ENCODE results near the gene CHRNG. TPM values are rescaled to one million over a fixed set of nuclear protein-coding genes. Genes with fewer than 3 reads are reported as not detected.

The CHRNG gene
- total and polyA plus RNA-seq, 4 experiments from 2014 or later = not detected

DNA sequence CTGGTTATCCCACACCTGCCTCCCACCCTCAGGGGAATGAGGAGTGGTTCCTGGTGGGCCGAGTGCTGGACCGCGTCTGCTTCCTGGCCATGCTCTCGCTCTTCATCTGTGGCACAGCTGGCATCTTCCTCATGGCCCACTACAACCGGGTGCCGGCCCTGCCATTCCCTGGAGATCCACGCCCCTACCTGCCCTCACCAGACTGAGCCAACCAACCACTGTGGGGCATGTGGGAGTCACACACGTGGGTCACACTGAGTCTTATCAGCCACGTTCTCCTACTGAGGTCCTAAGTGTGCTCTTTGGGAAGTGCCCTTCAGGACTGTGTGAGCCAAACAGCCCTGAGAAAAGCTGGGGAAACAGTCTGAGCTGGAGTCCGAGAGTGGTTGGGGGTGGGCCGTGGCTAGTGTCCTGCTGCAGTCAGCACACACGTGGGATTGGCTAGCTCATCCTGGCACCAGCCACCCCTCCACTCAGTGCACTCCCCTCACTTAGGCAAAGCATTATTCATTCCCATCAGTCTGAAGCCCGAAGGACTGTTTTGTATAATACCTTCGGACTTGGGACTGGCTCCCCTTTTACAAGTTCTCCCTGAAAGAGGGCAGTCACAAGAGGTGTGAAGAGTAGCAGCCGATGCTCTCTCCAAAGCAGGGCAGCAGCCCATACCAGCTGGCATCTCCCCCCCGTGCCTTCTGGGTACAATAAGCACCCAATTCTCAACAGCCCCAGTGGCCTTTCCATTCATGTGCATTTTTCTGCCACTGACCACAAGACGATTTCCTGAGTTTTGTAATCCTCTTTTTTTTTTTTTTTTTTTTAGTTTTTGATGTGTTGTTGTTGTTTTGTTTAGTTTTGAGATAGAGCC lies 6.3 kb downstream of the CHRNG start:
- H3K9me3 ChIP-seq (ENCODE audit: control insufficient read depth in 1 of 2, low read length in 2 of 2) = no peaks in the 10 kb centered on the region
- ChIA-PET POLR2A (ENCODE audit: partially characterized antibody) (no interaction called here), CTCF (ENCODE audit: partially characterized antibody) (no interaction called here)
- no peaks in the 10 kb centered on the region for H3K27me3 ChIP-seq (ENCODE audit: insufficient read depth, low read length)
- peaks cover 21 to 35% of the 10 kb centered on the region in 2 donors for H3K36me3 Mint-ChIP-seq
- H3K4me3 ChIP-seq (ENCODE audit: low read length in 2 of 2) = no peak overlapping the region
- no peak overlapping the region for H3K27ac Mint-ChIP-seq
- intact Hi-C loops (cut with micrococcal nuclease) = no loop called here
- H3K27me3 Mint-ChIP-seq = no peaks in the 10 kb centered on the region
- H3K9me3 Mint-ChIP-seq = no peaks in the 10 kb centered on the region
- DNase-seq = no peak
- peaks cover 33 to 68% (median 48%) of the 10 kb centered on the region in 4 donors for H3K4me1 Mint-ChIP-seq
- H3K4me3 Mint-ChIP-seq = no peak overlapping the region
- H3K4me1 ChIP-seq (ENCODE audit: insufficient read depth, low read length) = peaks cover 34% of the 10 kb centered on the region
- no peak overlapping the region for H3K27ac ChIP-seq (ENCODE audit: low read depth, low read length)
- peaks cover 4% of the 10 kb centered on the region for H3K36me3 ChIP-seq (ENCODE audit: insufficient read depth, low read length)

DNA sequence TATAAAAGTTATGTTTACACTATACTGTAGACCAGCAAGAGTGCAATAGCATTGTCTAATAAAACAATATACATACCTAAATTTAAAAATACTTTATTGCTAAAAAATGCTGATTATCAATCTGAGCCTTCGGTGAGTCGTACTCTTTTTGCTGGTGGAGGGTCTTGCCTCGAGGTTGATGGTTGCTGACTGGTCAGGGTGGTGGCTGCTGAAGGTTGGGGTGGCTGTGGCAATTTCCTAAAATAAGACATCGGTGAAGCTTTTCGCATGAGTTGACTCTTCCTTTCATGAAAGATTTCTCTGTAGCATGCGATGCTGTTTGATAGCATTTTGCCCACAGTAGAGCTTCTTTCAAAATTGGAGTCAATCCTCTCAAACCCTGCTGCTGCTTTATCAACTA lies 8.5 kb downstream of the CHRNG start:
- intact Hi-C loops (cut with micrococcal nuclease) = no loop called here
- CTCF ChIA-PET (ENCODE audit: partially characterized antibody) = no interaction called here

DNA sequence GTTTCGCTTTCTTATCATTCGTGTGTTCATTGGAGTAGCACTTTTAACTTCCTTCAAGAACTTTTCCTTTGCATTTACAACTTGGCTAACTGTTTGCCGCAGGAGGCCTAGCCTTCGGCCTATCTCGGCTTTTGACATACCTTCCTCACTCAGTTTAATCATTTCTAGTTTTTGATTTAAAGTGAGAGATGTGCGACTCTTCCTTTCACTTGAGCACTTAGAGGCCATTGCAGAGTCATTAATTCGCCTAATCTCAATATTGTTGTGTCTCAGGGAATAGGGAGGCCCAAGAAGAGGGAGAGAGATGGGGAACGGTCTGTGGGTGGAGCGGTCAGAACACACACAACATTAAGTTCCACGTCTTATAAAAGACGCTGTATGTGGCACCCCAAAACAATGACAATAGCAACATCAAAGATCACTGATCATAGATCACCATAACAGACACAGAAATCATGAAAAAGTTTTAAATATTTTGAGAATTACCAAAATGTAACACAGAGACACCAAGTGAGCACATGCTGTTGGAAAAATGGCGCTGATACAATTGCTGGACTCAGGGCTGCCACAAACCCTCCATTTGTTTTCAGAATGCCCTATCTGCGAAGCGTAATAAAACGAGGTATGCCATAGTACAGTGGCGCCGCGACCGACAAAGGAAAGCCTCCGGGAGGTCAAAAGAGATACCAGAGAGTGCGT lies 10.3 kb downstream of the CHRNG start:
- peaks cover 4% of the 10 kb centered on the region for H3K36me3 ChIP-seq (ENCODE audit: insufficient read depth, low read length)
- H3K9me3 ChIP-seq (ENCODE audit: control insufficient read depth in 1 of 2, low read length in 2 of 2) = no peaks in the 10 kb centered on the region
- no peak for DNase-seq
- H3K27ac ChIP-seq (ENCODE audit: low read depth, low read length) = peak overlapping the region; percentile 94
- Mint-ChIP-seq H3K36me3 (peaks cover 26 to 55% of the 10 kb centered on the region in 2 donors), H3K9me3 (no peaks in the 10 kb centered on the region), H3K27ac (peak overlapping the region; percentile 96 to 100 (median 99)), H3K4me3 (peak overlapping the region; percentile 99 to 100 (median 100)), H3K4me1 (peaks cover 58 to 87% (median 74%) of the 10 kb centered on the region in 4 donors), H3K27me3 (no peaks in the 10 kb centered on the region)
- peaks cover 69% of the 10 kb centered on the region for H3K4me1 ChIP-seq (ENCODE audit: insufficient read depth, low read length)
- peak overlapping the region; percentile 79 to 80 for H3K4me3 ChIP-seq (ENCODE audit: low read length in 2 of 2)
- ChIA-PET POLR2A (ENCODE audit: partially characterized antibody) (interaction anchor here (0.6 to 1.6 kb wide), 5 partner anchors 13 to 1086 kb away, joined by 3 to 6 read pairs (median 3); partner anchors contain the start of genes NCL and PRSS56), CTCF (ENCODE audit: partially characterized antibody) (interaction anchor here (0.9 to 1.5 kb wide), 2 partner anchors 28 to 56 kb away, joined by 3 to 6 read pairs; no protein-coding TSS in a partner anchor)
- no peaks in the 10 kb centered on the region for H3K27me3 ChIP-seq (ENCODE audit: insufficient read depth, low read length)
- intact Hi-C loops (cut with micrococcal nuclease) = loop anchor here (1.0 to 5.0 kb wide), 4 partner anchors 28 to 1038 kb away; partner anchors contain the start of genes GIGYF2 and PDE6D

More for the DNA sequence above, 8.5 kb downstream of the CHRNG start:
- H3K36me3 Mint-ChIP-seq = peaks cover 25 to 47% of the 10 kb centered on the region in 2 donors
- no peaks in the 10 kb centered on the region for H3K27me3 Mint-ChIP-seq
- no peaks in the 10 kb centered on the region for H3K9me3 ChIP-seq (ENCODE audit: control insufficient read depth in 1 of 2, low read length in 2 of 2)
- H3K4me1 Mint-ChIP-seq = peaks cover 45 to 81% (median 63%) of the 10 kb centered on the region in 4 donors
- no peak overlapping the region for H3K4me3 ChIP-seq (ENCODE audit: low read length in 2 of 2)
- H3K4me3 Mint-ChIP-seq = peak overlapping the region in 3 of 8 donors; percentile 21 to 53 (median 35)
- H3K27ac ChIP-seq (ENCODE audit: low read depth, low read length) = no peak overlapping the region
- POLR2A ChIA-PET (ENCODE audit: partially characterized antibody) = no interaction called here
- H3K4me1 ChIP-seq (ENCODE audit: insufficient read depth, low read length) = peaks cover 51% of the 10 kb centered on the region
- peak overlapping the region in 4 of 7 donors; percentile 3 to 61 (median 36) for H3K27ac Mint-ChIP-seq
- no peaks in the 10 kb centered on the region for H3K9me3 Mint-ChIP-seq
- H3K36me3 ChIP-seq (ENCODE audit: insufficient read depth, low read length) = peaks cover 4% of the 10 kb centered on the region
- no peak for DNase-seq
- no peaks in the 10 kb centered on the region for H3K27me3 ChIP-seq (ENCODE audit: insufficient read depth, low read length)

DNA sequence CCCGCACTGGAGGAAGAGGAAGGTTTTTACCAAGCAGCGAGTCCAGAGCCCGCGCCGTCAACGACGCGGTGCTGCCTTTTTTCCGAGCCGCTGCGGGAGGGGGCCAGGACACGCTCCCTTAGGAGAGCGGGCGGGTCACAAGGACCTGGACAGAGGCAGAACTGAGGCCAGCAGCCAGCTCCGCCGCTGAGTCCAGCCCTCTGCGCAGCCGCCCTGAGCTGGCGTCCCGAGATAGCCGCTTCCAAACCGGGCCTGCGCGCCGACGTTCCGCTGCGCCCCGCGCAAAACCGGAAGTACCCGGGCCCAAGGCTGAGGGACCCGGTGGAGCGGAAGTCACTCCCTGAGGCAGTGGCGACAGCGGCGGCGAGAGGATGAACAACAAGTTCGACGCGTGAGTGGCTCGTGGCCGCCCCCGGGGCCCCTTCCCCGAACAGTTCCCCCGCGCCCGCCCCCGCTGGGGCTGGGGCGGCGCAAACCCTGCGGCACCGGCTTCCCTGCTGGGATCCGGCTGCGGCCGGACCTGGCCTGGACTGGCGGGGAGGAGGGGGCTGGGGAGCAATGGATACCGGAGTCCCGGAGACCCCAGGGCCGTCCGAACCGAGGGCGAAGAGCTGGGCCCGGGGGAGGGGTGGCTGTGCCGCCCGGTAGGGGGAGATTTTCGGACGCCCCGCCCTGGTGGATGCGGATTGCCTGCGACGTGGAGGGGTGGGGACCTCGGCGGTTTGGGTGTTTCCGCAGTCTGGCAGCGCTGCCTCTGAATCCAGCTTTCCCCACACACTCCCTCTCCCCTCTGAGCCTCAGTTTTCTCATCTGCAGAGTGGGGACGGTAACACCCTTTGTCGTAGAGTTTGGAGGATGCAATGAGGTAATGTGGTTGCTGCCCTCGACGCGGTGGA lies 11.1 kb downstream of the CHRNG start, which contains the start of the genes EIF4E2 and TIGD1:
Gene EIF4E2 (plus strand): TSS at position 336 of the 896 bp plus-strand sequence. CDS start 36 bp downstream, at position 372.
Gene TIGD1 (minus strand): TSS at position 204 of the 896 bp plus-strand sequence. CDS start 675 bp downstream, outside the sequence.
- Mint-ChIP-seq H3K27me3 (no peaks in the 10 kb centered on the region), H3K27ac (peak within 1 kb of the TSS; percentile 96 to 100 (median 99)), H3K9me3 (no peaks in the 10 kb centered on the region), H3K36me3 (peaks cover 28 to 62% of the 10 kb centered on the region in 2 donors), H3K4me3 (peak within 1 kb of the TSS; percentile 99 to 100 (median 100)), H3K4me1 (peaks cover 60 to 91% (median 80%) of the 10 kb centered on the region in 4 donors)
- POLR2A ChIA-PET (ENCODE audit: partially characterized antibody) = interaction anchor here (0.5 to 1.6 kb wide), 13 partner anchors 11 to 1086 kb away, joined by 3 to 6 read pairs (median 3); partner anchors contain the start of genes CHRNG, NCL and PRSS56
- H3K27ac ChIP-seq (ENCODE audit: low read depth, low read length) = peak within 1 kb of the TSS; percentile 94
- H3K9me3 ChIP-seq (ENCODE audit: control insufficient read depth in 1 of 2, low read length in 2 of 2) = no peaks in the 10 kb centered on the region
- peak within 1 kb of the TSS; percentile 79 to 80 for H3K4me3 ChIP-seq (ENCODE audit: low read length in 2 of 2)
- DNase-seq = peak; percentile 87 to 92 (median 88)
- CTCF ChIA-PET (ENCODE audit: partially characterized antibody) = interaction anchor here (0.9 to 1.5 kb wide), 2 partner anchors 28 to 55 kb away, joined by 3 to 6 read pairs; no protein-coding TSS in a partner anchor
- intact Hi-C loops (cut with micrococcal nuclease) = loop anchor here (1.0 to 5.0 kb wide), 4 partner anchors 28 to 1038 kb away; partner anchors contain the start of genes GIGYF2 and PDE6D
- peaks cover 77% of the 10 kb centered on the region for H3K4me1 ChIP-seq (ENCODE audit: insufficient read depth, low read length)
- H3K36me3 ChIP-seq (ENCODE audit: insufficient read depth, low read length) = peaks cover 7% of the 10 kb centered on the region
- H3K27me3 ChIP-seq (ENCODE audit: insufficient read depth, low read length) = no peaks in the 10 kb centered on the region

DNA sequence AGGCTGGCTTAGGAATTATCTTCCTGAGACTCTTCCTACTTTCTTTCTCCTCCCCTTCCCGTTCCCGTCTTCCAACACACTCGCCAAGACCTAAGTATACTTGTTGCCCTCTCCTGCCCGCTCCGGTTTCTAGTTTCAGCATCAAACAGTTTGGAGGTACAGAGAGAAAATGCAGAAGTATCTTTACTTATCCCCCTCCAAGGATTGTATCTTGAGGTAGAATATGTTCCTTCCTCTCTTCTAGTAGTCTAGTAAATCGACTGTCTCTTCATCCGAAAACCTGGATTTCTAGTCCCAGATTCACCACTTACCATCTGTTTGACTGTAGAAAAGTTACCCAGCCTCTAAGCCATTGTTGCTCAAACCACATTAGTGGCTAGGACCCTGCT lies 11.8 kb downstream of the CHRNG start:
- H3K9me3 Mint-ChIP-seq = peaks cover 0 to 2% (median 0%) of the 10 kb centered on the region in 8 donors
- no peaks in the 10 kb centered on the region for H3K9me3 ChIP-seq (ENCODE audit: control insufficient read depth in 1 of 2, low read length in 2 of 2)
- H3K4me3 ChIP-seq (ENCODE audit: low read length in 2 of 2) = peak overlapping the region; percentile 45 to 80
- no peaks in the 10 kb centered on the region for H3K27me3 Mint-ChIP-seq
- intact Hi-C loops (cut with micrococcal nuclease) = loop anchor here (2.0 to 5.0 kb wide), 2 partner anchors 146 to 1039 kb away; partner anchors contain the start of gene GIGYF2
- H3K27ac Mint-ChIP-seq = peak overlapping the region; percentile 96 to 100 (median 99)
- H3K4me3 Mint-ChIP-seq = peak overlapping the region; percentile 99 to 100 (median 100)
- DNase-seq = no peak
- H3K27ac ChIP-seq (ENCODE audit: low read depth, low read length) = peak overlapping the region; percentile 94
- H3K4me1 ChIP-seq (ENCODE audit: insufficient read depth, low read length) = peaks cover 79% of the 10 kb centered on the region
- ChIA-PET POLR2A (ENCODE audit: partially characterized antibody) (interaction anchor here (0.5 to 1.6 kb wide), 10 partner anchors 11 to 717 kb away, joined by 3 to 6 read pairs (median 4); partner anchors contain the start of genes CHRNG and PRSS56), CTCF (ENCODE audit: partially characterized antibody) (interaction anchor here (1.5 kb wide), 1 partner anchor 54 kb away, joined by 6 read pairs; no protein-coding TSS in a partner anchor)
- H3K27me3 ChIP-seq (ENCODE audit: insufficient read depth, low read length) = no peaks in the 10 kb centered on the region
- H3K4me1 Mint-ChIP-seq = peaks cover 60 to 91% (median 79%) of the 10 kb centered on the region in 4 donors
- peaks cover 10% of the 10 kb centered on the region for H3K36me3 ChIP-seq (ENCODE audit: insufficient read depth, low read length)
- H3K36me3 Mint-ChIP-seq = peaks cover 28 to 66% of the 10 kb centered on the region in 2 donors

DNA sequence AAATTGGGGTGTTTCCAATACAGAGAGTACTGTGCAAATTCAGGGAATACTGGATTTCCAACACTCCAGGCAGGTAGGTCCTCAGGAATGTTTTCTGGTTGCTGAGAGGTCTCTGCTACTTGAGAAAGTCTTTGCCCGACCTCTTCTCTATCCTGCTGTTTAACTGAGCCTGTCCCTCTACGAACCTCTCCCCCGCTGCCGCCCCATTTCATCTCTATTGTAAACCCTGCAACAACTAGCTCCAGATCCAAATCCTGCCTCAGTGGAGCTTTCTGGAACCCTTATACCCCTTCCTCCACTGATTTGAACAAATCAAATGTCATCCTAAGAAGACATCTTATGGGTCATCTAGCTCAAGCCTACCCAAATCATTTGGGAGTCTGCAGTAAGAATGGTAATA lies 12.3 kb downstream of the CHRNG start:
- peak overlapping the region; percentile 94 for H3K27ac ChIP-seq (ENCODE audit: low read depth, low read length)
- peaks cover 76% of the 10 kb centered on the region for H3K4me1 ChIP-seq (ENCODE audit: insufficient read depth, low read length)
- Mint-ChIP-seq H3K27ac (peak overlapping the region; percentile 96 to 100 (median 99)), H3K4me1 (peaks cover 61 to 92% (median 79%) of the 10 kb centered on the region in 4 donors), H3K36me3 (peaks cover 24 to 67% of the 10 kb centered on the region in 2 donors), H3K27me3 (no peaks in the 10 kb centered on the region), H3K9me3 (peaks cover 0 to 2% (median 0%) of the 10 kb centered on the region in 8 donors), H3K4me3 (peak overlapping the region; percentile 99 to 100 (median 100))
- peak overlapping the region in 1 of 2 donors; percentile 80 for H3K4me3 ChIP-seq (ENCODE audit: low read length in 2 of 2)
- intact Hi-C loops (cut with micrococcal nuclease) = loop anchor here (2.0 to 5.0 kb wide), 2 partner anchors 145 to 1039 kb away; partner anchors contain the start of gene GIGYF2
- peaks cover 9% of the 10 kb centered on the region for H3K36me3 ChIP-seq (ENCODE audit: insufficient read depth, low read length)
- no peaks in the 10 kb centered on the region for H3K27me3 ChIP-seq (ENCODE audit: insufficient read depth, low read length)
- no peak for DNase-seq
- POLR2A ChIA-PET (ENCODE audit: partially characterized antibody) = no interaction called here
- CTCF ChIA-PET (ENCODE audit: partially characterized antibody) = no interaction called here
- H3K9me3 ChIP-seq (ENCODE audit: control insufficient read depth in 1 of 2, low read length in 2 of 2) = no peaks in the 10 kb centered on the region

All from CD4-positive, alpha-beta memory T cell (primary cell).